GM06990 (cell line): ENCODE results near the gene FBXL13.

Source experiments
- DNase-seq: peaks from one replicate; pipeline ENCODE4 v3.0.0-alpha.2; 2011; ENCODE audit not compliant: insufficient read length; ENCODE audit errors: extremely low read depth
- H3K27me3 ChIP-seq: replicated peaks from 2 replicates; pipeline ENCODE4 v1.6.0; 2011; ENCODE audit warnings: low read length; ENCODE audit not compliant: control insufficient read depth, insufficient read depth
- H3K36me3 ChIP-seq: 2 replicates; pipeline ENCODE4 v1.5.1; 2011; ENCODE audit warnings: low read length; ENCODE audit not compliant: control insufficient read depth, insufficient read depth
- H3K4me3 ChIP-seq: replicated peaks from 2 replicates; pipeline ENCODE4 v1.5.1; 2011; ENCODE audit warnings: low read depth, mild to moderate bottlenecking, control low read depth, low read length
- TF ChIP-seq, protein P1 (sequence below): IDR thresholded peaks from 2 replicates; pipeline ENCODE4 v1.5.1; 2011; ENCODE audit warnings: low read length, control low read depth, mild to moderate bottlenecking, inconsistent platforms; ENCODE audit not compliant: insufficient read depth, poor library complexity, severe bottlenecking

FBXL13 gene

GRCh38 chr7:102990642-102991041 is 84.0 kb downstream of the FBXL13 start:
- Histone ChIP-seq H3K36me3 (no peaks in the 10 kb centered on the region), H3K27me3 (no peaks in the 10 kb centered on the region; the same call in 1 of the 2 replicates), H3K4me3 (no peak overlapping the region)
- no peak for DNase-seq
- TF ChIP-seq, protein P1, sequence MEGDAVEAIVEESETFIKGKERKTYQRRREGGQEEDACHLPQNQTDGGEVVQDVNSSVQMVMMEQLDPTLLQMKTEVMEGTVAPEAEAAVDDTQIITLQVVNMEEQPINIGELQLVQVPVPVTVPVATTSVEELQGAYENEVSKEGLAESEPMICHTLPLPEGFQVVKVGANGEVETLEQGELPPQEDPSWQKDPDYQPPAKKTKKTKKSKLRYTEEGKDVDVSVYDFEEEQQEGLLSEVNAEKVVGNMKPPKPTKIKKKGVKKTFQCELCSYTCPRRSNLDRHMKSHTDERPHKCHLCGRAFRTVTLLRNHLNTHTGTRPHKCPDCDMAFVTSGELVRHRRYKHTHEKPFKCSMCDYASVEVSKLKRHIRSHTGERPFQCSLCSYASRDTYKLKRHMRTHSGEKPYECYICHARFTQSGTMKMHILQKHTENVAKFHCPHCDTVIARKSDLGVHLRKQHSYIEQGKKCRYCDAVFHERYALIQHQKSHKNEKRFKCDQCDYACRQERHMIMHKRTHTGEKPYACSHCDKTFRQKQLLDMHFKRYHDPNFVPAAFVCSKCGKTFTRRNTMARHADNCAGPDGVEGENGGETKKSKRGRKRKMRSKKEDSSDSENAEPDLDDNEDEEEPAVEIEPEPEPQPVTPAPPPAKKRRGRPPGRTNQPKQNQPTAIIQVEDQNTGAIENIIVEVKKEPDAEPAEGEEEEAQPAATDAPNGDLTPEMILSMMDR: no peak

GRCh38 chr7:102988631-102989560 is 85.7 kb downstream of the FBXL13 start:
- TF ChIP-seq, protein P1: no peak
- no peaks in the 10 kb centered on the region; the same call in 1 of the 2 replicates for H3K27me3 ChIP-seq
- no peaks in the 10 kb centered on the region for H3K36me3 ChIP-seq
- DNase-seq: no peak
- H3K4me3 ChIP-seq: no peak overlapping the region

GRCh38 chr7:102988088-102988487 is 86.5 kb downstream of the FBXL13 start:
- TF ChIP-seq, protein P1: no peak
- H3K27me3 ChIP-seq: no peaks in the 10 kb centered on the region; the same call in 1 of the 2 replicates
- H3K4me3 ChIP-seq: no peak overlapping the region
- DNase-seq: no peak
- H3K36me3 ChIP-seq: no peaks in the 10 kb centered on the region

DNA sequence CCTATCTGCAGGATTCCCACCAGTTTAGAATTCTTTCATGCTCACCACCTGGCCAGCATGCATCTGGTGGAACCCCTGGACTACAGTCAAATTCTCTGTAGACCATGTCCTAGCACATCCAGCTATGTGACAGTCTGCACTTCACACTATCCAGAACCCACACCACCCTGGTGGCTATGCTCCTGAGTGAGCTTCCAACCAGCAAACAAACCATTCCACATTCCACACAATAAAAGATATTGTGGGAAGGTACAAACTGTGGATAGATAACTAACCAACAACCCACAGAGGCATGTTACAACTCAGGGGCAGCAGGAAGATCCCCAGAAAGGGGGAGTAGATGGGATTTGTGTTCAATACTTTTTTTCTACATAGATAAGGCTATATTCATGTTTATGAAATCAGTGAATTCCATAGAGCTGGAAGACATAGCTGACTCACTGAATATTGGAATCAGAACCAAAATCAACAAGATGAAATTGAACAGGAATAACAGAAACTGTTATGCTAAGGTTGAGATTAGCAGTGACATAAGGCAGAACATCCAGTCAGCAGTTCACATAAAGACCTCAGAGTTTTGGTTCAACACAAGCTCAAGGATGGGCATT is 89.3 kb downstream of the FBXL13 start:
- H3K27me3 ChIP-seq: no peaks in the 10 kb centered on the region
- TF ChIP-seq, protein P1: no peak
- no peaks in the 10 kb centered on the region for H3K36me3 ChIP-seq
- no peak overlapping the region for H3K4me3 ChIP-seq
- DNase-seq: no peak

DNA sequence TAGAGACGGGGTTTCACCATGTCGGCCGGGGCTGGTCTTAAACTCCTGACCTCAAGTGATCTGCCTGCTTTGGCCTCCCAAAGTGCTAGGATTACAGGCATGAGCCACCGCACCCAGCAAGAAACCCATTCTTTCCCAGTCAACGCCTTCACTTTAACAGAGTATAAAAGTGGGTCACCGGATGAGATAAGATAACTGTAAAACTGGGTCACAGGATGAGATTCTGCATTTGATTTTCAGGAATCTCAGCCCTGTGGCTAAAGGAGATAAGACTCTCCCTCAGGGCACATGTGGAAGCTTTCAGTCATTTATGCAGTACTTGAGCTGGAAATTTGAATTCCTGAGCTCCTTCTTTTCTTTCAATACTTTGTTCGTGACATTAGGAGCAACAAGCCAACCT is 91.0 kb downstream of the FBXL13 start:
- DNase-seq: no peak
- TF ChIP-seq, protein P1: no peak
- no peak overlapping the region for H3K4me3 ChIP-seq
- H3K27me3 ChIP-seq: no peaks in the 10 kb centered on the region
- H3K36me3 ChIP-seq: no peaks in the 10 kb centered on the region
